ENCODE data around the gene ACOT2. TPM values are rescaled to one million over a fixed set of nuclear protein-coding genes. Genes with fewer than 3 reads are reported as not detected.
"Not testable (repeated sequence)": the region's sequence is repeated elsewhere in the genome, so short reads cannot be mapped to it uniquely, and the experiment has no call there.

The ACOT2 gene
- total RNA-seq, 1 experiment from 2014 or later: 26.1 TPM

- DNase-seq (ENCODE audit: low read depth): peak; percentile 15
These were observed 795 bp upstream of the ACOT2 start for GRCh38 chr14:73567951-73568885.

DNA sequence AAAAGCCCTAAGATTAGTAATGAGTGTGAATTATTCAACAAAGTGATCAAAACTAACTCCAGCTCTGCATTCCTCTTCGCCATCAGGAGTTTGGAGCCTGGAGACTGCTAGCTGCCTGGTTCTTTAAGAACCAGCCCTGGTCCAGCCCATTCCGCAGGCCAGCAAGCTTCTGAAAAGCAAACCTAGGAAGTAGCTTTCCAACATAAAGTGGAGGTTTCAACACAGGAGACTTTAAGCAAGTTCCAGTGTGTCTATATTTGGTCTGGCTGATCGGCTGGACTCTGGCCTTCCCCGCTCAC is 178 bp upstream of the ACOT2 start:
- DNase-seq (ENCODE audit: low read depth): not testable (repeated sequence)

GRCh38 chr14:73570913-73571312 is 1.9 kb downstream of the ACOT2 start:
- peak; percentile 36 for DNase-seq (ENCODE audit: low read depth)

- not testable (repeated sequence) for DNase-seq (ENCODE audit: low read depth)
These were observed 4.0 kb downstream of the ACOT2 start for GRCh38 chr14:73573034-73573433.

- not testable (repeated sequence) for DNase-seq (ENCODE audit: low read depth)
These were observed 4.7 kb downstream of the ACOT2 start for GRCh38 chr14:73573740-73574139.

- DNase-seq (ENCODE audit: low read depth): not testable (repeated sequence)
These were observed 5.2 kb downstream of the ACOT2 start for GRCh38 chr14:73574251-73574650.

DNA sequence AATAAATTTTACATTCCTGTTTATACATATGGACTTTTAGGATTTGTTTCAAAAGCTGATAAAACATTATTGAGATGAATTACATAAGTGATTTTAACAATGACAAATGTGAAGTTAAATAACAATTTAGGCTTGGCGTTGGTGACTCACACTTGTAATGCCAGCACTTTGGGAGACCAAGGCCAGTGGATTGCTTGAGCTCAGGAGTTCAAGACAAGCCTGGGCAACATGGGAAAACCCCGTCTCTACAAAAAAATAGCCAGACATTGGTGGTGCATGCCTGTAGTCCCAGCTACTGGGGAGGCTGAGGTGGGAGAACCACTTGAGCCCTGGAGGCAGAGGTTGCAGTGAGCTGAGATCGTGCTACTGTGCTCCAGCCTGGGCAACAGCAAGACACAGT is 7.4 kb downstream of the ACOT2 start:
- DNase-seq (ENCODE audit: low read depth): peak; percentile 60

DNA sequence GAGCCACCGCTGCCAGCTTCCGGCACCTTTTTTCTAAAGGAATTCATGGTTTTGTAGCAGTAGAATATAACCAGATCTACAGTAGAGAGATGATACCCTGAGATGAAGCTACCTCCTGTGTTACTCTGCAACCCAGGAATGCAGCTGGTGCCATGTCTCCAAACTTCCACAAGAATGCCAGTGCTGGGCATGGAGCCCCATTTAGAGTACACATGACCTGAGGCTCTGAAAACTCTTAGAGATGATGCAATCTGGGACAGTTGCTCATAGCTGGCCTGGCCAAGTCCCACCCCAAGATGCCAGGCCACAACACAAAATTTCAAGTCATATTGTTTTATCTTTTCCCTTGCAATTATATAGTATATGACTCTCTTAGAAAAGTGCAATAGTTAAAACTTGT is 8.2 kb downstream of the ACOT2 start:
- DNase-seq (ENCODE audit: low read depth): not testable (repeated sequence)

GRCh38 chr14:73582102-73582979 is 13.3 kb downstream of the ACOT2 start:
- DNase-seq (ENCODE audit: low read depth): not testable (repeated sequence)

DNA sequence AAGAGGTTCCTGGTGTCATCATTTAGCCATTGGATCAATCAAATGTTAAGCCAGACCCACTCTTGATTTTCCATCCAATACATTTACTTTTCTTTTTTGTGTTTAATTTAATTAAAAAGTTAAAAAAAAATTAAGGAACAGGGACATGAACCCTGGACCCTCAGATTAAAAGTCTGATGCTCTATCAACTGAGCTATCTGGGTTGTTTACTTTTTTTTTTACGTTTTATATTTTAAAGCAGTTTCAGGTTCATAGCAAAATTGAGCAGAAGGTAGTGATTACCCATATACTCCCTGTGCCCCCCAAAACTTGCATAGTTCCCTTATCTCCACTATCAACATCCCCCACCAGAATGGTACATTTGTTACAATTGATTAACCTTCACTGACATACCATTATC is 19.7 kb downstream of the ACOT2 start:
- DNase-seq (ENCODE audit: low read depth): no peak

DNA sequence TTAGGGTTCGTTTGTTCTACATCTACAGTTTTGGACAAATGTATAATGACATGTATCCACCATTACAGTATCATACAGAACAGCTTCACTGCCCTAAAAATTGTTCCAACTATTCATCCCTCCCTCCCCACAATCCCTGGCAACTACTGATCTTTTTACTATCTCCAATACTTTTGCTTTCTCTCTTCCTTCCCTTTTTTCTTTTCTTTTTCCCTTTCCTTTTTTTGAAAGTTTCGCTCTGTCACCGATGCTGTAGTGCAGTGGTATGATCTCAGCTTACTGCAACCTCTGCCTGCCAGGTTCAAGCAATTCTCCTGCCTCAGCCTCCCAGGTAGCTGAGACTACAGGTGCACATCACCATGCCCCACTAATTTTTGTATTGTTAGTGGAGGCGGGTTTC is 20.1 kb downstream of the ACOT2 start:
- no peak for DNase-seq (ENCODE audit: low read depth)

DNA sequence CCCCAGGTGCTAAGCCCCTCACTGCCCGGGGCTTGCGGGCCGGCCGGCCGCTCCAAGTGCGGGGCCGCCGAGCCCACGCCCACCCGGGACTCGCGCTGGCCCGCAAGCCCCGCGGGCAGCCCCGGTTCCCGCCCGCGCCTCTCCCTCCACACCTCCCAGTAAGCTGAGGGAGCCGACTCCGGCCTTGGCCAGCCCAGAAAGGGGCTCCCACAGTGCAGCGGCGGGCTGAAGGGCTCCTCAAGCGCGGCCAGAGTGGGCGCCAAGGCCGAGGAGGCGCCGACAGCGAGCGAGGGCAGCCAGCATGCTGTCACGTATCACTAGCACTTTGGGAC is 21.6 kb downstream of the ACOT2 start:
- not testable (repeated sequence) for DNase-seq (ENCODE audit: low read depth)

DNA sequence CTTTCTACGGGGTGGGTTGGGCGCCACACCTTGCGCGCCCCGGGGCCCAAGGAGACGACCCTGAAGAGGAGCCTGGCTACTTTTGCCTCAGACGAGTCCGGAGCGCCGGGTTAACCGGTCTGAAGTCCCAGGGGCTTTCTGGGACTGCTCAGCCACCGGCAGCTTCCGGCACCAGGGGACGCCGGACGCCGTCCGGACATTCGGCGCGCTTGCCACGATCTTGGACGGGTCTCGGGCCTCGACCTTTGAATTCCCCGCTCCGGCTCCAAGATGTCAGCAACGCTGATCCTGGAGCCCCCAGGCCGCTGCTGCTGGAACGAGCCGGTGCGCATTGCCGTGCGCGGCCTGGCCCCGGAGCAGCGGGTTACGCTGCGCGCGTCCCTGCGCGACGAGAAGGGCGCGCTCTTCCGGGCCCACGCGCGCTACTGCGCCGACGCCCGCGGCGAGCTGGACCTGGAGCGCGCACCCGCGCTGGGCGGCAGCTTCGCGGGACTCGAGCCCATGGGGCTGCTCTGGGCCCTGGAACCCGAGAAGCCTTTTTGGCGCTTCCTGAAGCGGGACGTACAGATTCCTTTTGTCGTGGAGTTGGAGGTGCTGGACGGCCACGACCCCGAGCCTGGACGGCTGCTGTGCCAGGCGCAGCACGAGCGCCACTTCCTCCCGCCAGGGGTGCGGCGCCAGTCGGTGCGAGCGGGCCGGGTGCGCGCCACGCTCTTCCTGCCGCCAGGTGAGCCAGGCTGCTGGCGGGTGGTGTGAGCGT is 22.9 kb downstream of the ACOT2 start, which contains the start of gene ACOT4:
Gene ACOT4, plus strand, starts transcription at position 184 of the 760 bp plus-strand sequence. Its CDS starts 87 bp downstream, at position 271.
- DNase-seq (ENCODE audit: low read depth): no peak

DNA sequence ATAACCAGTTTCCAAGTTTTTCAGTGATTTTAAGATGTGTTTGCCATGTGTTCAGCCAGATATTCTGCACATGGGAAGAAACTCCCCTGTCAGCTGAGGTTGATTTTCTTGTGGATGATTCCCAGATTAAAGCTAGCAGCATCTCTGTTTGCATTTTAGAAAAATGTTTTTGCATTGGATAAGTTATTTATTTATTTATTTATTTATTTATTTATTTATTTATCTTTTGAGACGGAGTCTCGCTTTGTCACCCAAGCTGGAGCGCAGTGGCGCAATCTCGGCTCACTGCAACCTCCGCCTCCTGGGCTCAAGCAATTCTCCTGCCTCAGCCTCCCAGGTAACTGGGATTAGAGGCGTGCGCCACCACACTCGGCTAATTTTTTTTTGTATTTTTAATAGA is 25.5 kb downstream of the ACOT2 start:
- DNase-seq (ENCODE audit: low read depth): no peak

GRCh38 chr14:73599499-73599898 is 30.5 kb downstream of the ACOT2 start:
- DNase-seq (ENCODE audit: low read depth): no peak

- DNase-seq (ENCODE audit: low read depth): no peak
These were observed 34.0 kb downstream of the ACOT2 start for GRCh38 chr14:73602994-73603393.

DNA sequence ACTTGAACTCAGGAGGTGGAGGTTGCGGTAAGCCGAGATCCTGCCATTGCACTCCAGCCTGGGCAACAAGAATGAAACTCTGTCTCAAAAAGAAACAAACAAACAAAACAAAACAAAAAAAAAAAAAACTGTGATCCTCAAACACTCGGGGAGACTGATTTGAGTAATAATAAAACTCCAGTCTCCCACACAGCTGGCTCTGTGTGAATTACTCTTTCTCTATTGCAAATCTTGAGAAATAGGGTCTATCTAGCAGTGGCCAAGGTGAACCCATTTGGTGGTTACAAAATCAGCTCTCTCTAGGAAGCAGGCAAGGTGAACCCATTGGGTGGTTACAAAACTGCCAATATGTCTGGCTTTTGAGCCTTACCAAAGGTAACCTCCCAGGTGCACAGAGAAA is 37.3 kb downstream of the ACOT2 start:
- no peak for DNase-seq (ENCODE audit: low read depth)

- DNase-seq (ENCODE audit: low read depth): no peak
These were observed 38.2 kb downstream of the ACOT2 start for GRCh38 chr14:73607241-73607640.

- peak; percentile 16 for DNase-seq (ENCODE audit: low read depth)
These were observed 41.7 kb downstream of the ACOT2 start for GRCh38 chr14:73610687-73611086.

GRCh38 chr14:73612339-73613045 is 43.5 kb downstream of the ACOT2 start, which contains the start of gene ACOT6:
ACOT6 (plus strand) TSS chr14:73612517; CDS start chr14:73612572, 55 bp downstream.
- DNase-seq (ENCODE audit: low read depth): peak; percentile 70

- DNase-seq (ENCODE audit: low read depth): no peak
These were observed 44.0 kb downstream of the ACOT2 start for GRCh38 chr14:73613046-73613383.
